DOHH2 (cell line): Measurements from ENCODE around the gene PTPN14.

Experiments
- CTCF ChIP-seq: fragments of 200-600 bp; sonication (generic); IDR thresholded peaks from one replicate; pipeline ENCODE4 v1.5.1; 2014; ENCODE audit warnings: antibody characterized with exemption, mild to moderate bottlenecking, low read depth, low read length; ENCODE audit not compliant: poor library complexity, severe bottlenecking
- EZH2phosphoT487 ChIP-seq: fragments of 200-600 bp; sonication (generic); IDR thresholded peaks from 2 replicates; pipeline ENCODE4 v1.6.1; 2017; ENCODE audit warnings: borderline replicate concordance, mild to moderate bottlenecking, antibody characterized with exemption, low read length, moderate library complexity, mixed read lengths

DNA sequence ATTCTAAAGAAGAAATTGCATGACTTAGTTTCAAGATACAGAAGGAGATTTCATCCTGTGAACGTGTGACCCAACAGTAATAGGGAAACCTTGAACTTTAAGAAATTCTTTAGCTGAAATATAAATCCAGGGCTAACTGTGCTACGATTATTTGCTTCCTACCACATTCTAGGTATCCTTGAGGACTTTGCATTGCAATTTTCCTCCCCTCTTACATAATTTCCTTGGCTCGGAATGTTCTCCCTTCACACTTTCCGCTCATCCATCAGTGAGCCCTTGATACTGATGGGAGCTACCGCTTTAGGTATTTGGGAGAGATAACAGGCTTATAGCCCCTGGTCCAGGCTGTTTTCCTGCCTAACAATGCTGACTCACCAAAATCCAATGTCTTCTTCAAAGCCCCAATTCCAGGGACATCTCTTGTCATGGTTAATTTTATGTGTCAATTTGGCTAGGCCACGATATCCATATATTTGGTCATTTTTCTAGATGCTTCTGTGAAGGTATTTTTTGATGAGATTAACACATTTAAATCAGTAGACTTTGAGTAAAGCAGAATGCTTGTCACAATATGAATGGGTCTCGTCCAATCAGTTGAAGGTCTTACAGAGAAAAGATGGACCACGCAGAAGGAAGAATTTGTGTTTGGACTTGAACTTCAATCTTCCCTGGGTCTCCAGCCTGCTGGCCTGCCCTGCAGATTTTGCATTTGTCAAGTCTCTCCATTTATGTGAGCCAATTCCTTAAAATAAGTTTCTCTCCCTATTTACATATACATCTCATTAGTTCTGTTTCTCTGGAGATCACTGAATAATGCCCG, 121.2 kb downstream of the PTPN14 start:
- no peak for TF ChIP-seq CTCF
- TF ChIP-seq EZH2phosphoT487, result no peak
